Measurements from ENCODE around the gene NUDT12.

DNA sequence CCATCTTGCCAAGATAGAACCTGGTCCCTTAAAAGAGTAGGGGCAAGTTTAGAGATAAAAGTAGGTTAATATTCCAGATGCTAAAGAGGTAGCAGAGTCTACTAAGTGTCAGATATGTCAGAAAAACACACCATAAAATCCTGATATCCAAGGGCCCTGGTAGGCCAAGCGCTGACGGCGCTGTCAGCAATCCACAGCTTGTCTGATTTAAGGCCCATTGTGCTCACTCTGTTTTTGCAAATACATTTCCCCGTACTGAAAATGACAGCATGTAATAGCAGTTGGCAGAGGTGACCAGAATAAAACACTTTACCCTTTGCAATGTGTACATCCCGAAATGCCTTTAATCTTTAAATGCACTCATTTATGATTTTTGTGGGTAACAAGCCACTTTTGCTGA lies 9.9 kb upstream of the NUDT12 start:
- TF ChIP-seq, protein P1, sequence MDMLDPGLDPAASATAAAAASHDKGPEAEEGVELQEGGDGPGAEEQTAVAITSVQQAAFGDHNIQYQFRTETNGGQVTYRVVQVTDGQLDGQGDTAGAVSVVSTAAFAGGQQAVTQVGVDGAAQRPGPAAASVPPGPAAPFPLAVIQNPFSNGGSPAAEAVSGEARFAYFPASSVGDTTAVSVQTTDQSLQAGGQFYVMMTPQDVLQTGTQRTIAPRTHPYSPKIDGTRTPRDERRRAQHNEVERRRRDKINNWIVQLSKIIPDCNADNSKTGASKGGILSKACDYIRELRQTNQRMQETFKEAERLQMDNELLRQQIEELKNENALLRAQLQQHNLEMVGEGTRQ (IDR thresholded peaks at IDR 0.05): no peak
- TF ChIP-seq MAFK (IDR thresholded peaks at IDR 0.05; ENCODE audit: partially characterized antibody) (no peak), EP300 (IDR thresholded peaks at IDR 0.05) (no peak), TFCP2L1 (CRISPR knock-in tag; IDR thresholded peaks at IDR 0.05) (no peak), RNF2 (IDR thresholded peaks at IDR 0.05; ENCODE audit: borderline replicate concordance, low read depth) (no peak), POLR2A (IDR thresholded peaks at IDR 0.05; ENCODE audit: low read length) (no peak), CEBPB (IDR thresholded peaks at IDR 0.05) (no peak), PHF8 (IDR thresholded peaks at IDR 0.05; ENCODE audit: borderline replicate concordance, low read depth) (no peak), JUN (IDR thresholded peaks at IDR 0.05) (no peak)
- TF ChIP-seq, protein P2, sequence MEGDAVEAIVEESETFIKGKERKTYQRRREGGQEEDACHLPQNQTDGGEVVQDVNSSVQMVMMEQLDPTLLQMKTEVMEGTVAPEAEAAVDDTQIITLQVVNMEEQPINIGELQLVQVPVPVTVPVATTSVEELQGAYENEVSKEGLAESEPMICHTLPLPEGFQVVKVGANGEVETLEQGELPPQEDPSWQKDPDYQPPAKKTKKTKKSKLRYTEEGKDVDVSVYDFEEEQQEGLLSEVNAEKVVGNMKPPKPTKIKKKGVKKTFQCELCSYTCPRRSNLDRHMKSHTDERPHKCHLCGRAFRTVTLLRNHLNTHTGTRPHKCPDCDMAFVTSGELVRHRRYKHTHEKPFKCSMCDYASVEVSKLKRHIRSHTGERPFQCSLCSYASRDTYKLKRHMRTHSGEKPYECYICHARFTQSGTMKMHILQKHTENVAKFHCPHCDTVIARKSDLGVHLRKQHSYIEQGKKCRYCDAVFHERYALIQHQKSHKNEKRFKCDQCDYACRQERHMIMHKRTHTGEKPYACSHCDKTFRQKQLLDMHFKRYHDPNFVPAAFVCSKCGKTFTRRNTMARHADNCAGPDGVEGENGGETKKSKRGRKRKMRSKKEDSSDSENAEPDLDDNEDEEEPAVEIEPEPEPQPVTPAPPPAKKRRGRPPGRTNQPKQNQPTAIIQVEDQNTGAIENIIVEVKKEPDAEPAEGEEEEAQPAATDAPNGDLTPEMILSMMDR (IDR thresholded peaks at IDR 0.05): no peak
- TF ChIP-seq, protein P3, sequence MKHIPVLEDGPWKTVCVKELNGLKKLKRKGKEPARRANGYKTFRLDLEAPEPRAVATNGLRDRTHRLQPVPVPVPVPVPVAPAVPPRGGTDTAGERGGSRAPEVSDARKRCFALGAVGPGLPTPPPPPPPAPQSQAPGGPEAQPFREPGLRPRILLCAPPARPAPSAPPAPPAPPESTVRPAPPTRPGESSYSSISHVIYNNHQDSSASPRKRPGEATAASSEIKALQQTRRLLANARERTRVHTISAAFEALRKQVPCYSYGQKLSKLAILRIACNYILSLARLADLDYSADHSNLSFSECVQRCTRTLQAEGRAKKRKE (CRISPR knock-in tag; IDR thresholded peaks at IDR 0.05; ENCODE audit: low read depth): no peak

Measured in A549 (cell line).